Adipocyte (in vitro differentiated cells): ENCODE data around the gene B4GALNT3.

Experiments used
- DNase-seq: peaks from one replicate; pipeline ENCODE4 v3.0.0-alpha.2; 2015; ENCODE audit warnings: low read depth
- H3K27me3 ChIP-seq: replicated peaks from 2 replicates; pipeline ENCODE4 v1.7.0; 2013; ENCODE audit warnings: mild to moderate bottlenecking, low read length, moderate library complexity; ENCODE audit not compliant: control insufficient read depth, insufficient read depth
- H3K36me3 ChIP-seq: 2 replicates; pipeline ENCODE4 v1.7.0; 2013; ENCODE audit warnings: low read length, mild to moderate bottlenecking, moderate library complexity; ENCODE audit not compliant: control insufficient read depth, insufficient read depth, severe bottlenecking
- H3K4me1 ChIP-seq: 2 replicates; pipeline ENCODE4 v1.7.0; 2013; ENCODE audit warnings: mild to moderate bottlenecking, low read length, moderate library complexity; ENCODE audit not compliant: control insufficient read depth, insufficient read depth
- H3K4me3 ChIP-seq: 2 replicates; pipeline ENCODE4 v1.7.0; 2013; ENCODE audit warnings: mild to moderate bottlenecking, low read length, moderate library complexity
- H3K9ac ChIP-seq: 2 replicates; pipeline ENCODE4 v1.7.0; 2013; ENCODE audit warnings: mild to moderate bottlenecking, low read length, moderate library complexity
- H3K9me3 ChIP-seq: 2 replicates; pipeline ENCODE4 v1.7.0; 2013; ENCODE audit warnings: mild to moderate bottlenecking, low read length, moderate library complexity; ENCODE audit not compliant: control insufficient read depth

The B4GALNT3 gene

DNA sequence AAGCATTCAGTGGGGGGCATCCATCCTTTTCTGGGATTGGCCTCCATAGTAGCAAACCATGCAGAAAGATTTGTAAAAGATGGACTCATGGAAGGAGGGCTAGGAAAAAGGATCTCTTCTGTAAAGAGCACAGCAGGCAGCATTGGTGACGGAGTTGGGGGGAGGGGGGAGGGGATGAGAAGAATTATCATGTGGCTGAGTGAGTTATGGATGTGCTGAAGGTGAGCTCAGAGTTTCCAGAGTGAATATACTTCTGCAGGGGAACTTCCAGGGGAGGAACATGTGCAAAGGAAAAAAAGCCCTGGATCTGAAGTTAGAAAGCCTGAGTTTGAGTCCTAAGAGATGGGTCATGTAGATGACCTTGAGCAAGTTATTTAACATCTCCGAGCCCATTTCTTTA is 3.9 kb upstream of the B4GALNT3 start:
- no peak overlapping the region for H3K9ac ChIP-seq
- peaks cover 6% of the 10 kb centered on the region for H3K4me1 ChIP-seq
- H3K9me3 ChIP-seq, result no peaks in the 10 kb centered on the region
- H3K4me3 ChIP-seq, result no peak overlapping the region
- peaks cover 57% of the 10 kb centered on the region for H3K27me3 ChIP-seq
- DNase-seq, result no peak
- H3K36me3 ChIP-seq, result no peaks in the 10 kb centered on the region

DNA sequence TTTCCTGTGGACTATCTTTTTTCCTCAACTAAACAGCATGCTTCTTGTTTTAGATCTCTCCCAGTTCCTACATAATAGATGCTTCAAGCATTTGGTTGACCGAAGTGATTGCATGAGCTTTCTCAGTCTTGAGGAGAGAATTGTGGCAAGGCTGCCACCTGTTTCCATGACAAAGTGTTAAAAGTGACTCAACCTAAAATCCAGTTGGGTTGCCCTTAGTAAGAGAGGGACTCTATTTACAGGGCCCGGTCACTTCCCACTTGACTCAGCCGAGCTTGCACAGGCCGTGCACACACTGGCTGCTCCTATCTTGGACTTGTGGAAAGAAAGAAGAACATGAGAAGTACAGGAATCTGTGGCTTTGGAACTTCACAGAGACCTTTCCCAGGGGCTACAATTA is 2.1 kb upstream of the B4GALNT3 start:
- no peak overlapping the region for H3K4me3 ChIP-seq
- no peak overlapping the region for H3K9ac ChIP-seq
- peaks cover 53% of the 10 kb centered on the region for H3K27me3 ChIP-seq
- no peaks in the 10 kb centered on the region for H3K36me3 ChIP-seq
- peaks cover 6% of the 10 kb centered on the region for H3K4me1 ChIP-seq
- H3K9me3 ChIP-seq, result no peaks in the 10 kb centered on the region
- no peak for DNase-seq

DNA sequence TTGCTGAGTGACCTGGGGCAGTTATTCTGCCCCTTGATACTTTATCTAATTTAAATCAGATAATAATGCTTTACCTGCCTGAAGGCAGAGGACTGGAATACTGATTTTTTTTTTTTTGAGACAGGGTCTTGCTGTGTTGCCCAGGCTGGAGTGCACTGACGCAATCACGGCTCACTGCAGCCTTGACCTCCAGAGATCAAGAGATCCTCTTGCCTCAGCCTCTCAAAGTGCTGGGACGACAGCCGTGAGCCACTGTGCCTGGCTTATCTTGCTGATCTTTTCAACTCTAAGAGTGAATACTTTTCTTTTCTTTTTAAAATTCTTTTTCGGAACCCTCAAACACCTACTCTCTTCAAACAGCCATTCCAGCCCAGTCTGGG is 699 bp upstream of the B4GALNT3 start:
- peak overlapping the region; percentile 57 for H3K4me3 ChIP-seq
- H3K4me1 ChIP-seq, result peaks cover 6% of the 10 kb centered on the region
- peaks cover 66% of the 10 kb centered on the region for H3K27me3 ChIP-seq
- H3K9me3 ChIP-seq, result no peaks in the 10 kb centered on the region
- H3K9ac ChIP-seq, result no peak overlapping the region
- no peaks in the 10 kb centered on the region for H3K36me3 ChIP-seq
- no peak for DNase-seq

DNA sequence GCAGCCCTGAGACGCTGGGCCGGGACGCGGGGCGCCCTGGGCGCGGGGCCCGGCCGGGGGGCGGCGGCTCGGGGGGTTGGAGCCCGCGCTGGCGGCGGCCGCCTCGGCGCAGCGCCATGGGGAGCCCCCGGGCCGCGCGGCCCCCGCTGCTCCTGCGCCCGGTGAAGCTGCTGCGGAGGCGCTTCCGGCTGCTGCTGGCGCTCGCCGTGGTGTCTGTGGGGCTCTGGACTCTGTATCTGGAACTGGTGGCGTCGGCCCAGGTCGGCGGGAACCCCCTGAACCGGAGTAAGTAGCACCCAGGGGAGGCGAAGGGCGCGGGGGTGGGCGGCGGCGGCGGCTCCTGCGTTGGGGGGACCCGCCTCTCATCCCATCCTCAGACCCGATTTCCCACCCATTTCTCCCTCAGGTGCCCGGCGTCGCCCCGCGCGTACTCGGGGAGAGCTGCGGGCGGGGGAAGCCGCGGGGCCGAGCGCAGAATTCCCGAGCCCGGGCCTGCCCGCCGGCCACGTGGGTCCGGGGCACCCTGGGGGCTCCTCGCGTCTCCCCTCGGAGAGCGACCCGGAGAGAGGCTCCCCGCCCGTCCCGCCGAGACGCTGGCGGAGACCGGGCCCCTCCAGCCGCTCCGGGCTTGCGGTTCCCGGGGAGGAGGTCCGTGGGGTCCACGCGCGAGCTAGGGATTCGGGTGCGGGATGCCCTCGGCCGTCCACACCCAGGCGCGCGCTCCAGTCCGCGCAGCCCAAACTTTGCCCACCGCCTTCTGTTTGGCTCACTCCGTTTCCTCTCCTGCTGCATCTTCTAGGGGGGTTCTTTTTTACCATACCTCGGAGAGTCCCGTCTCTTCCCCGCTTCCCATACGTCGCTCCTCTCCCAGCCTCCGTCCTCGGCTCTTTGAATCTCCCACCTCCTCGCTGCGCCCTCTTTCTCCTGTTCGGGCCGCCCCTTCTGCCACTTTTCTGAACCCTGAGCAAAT is 807 bp downstream of the B4GALNT3 start:
- Histone ChIP-seq H3K4me1 (peaks cover 6% of the 10 kb centered on the region), H3K36me3 (no peaks in the 10 kb centered on the region), H3K9ac (no peak overlapping the region), H3K4me3 (no peak overlapping the region), H3K9me3 (no peaks in the 10 kb centered on the region), H3K27me3 (peaks cover 63% of the 10 kb centered on the region)
- peak; percentile 47 for DNase-seq

DNA sequence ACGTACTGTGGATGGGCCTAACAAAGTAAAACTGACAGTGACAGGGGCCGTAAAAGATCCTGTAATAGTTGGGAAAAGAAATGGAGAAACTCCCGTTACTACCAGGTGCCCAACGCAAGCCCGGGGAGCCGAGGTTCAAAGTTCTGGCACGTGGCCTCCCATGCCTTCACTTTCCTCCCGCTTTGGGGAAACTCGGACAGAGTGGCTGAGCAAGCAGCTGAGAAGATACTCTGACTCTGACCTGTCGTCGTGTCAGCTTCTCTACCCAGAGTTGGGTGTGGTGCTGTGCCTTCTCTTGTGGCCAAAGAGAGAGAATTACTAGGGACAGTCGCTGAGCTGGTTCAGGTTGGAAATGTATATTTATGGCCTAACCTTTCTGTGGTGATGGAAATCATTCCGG is 1.7 kb downstream of the B4GALNT3 start:
- DNase-seq, result no peak
- H3K9me3 ChIP-seq, result no peaks in the 10 kb centered on the region
- H3K36me3 ChIP-seq, result no peaks in the 10 kb centered on the region
- H3K27me3 ChIP-seq, result peaks cover 55% of the 10 kb centered on the region
- H3K4me1 ChIP-seq, result peaks cover 6% of the 10 kb centered on the region
- no peak overlapping the region for H3K4me3 ChIP-seq
- H3K9ac ChIP-seq, result no peak overlapping the region

DNA sequence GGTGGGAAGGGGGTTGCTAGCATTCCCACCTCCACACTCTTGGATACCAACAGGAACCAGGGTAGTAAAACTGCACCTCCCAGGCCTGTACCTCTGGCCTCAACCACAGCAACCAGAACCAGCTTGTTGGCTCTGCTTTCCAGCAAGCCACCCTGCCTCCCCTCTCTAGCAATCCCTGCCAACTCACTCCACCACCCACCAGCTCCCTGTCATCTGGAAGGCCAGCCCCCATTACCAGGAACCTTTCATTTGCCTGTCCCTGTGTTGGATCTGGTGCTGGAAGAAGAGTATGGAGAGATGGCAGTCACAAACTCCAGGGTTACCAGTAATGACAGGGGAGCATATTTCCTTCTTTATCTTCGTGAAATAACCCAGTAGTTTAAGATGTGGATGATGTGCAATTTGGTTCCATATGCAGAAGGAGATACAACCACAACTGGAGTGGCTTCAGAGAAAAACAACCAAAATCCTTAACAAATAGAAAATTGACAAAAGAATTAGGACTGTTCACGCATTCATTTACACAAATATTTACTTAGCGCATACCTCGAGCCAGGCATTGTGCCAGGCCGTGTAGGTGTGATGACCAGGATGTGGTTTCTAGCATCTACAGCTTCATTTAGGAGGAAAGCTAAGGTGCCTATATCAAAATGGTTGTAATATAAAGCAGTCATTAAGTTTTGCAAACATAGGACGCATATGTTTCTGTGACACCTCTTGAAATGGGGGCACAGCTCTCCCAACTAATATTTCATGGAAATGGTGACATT is 3.4 kb downstream of the B4GALNT3 start:
- H3K9ac ChIP-seq, result no peak overlapping the region
- no peak overlapping the region for H3K4me3 ChIP-seq
- H3K27me3 ChIP-seq, result peaks cover 39% of the 10 kb centered on the region
- H3K36me3 ChIP-seq, result no peaks in the 10 kb centered on the region
- no peaks in the 10 kb centered on the region for H3K9me3 ChIP-seq
- DNase-seq, result no peak
- H3K4me1 ChIP-seq, result peaks cover 6% of the 10 kb centered on the region

DNA sequence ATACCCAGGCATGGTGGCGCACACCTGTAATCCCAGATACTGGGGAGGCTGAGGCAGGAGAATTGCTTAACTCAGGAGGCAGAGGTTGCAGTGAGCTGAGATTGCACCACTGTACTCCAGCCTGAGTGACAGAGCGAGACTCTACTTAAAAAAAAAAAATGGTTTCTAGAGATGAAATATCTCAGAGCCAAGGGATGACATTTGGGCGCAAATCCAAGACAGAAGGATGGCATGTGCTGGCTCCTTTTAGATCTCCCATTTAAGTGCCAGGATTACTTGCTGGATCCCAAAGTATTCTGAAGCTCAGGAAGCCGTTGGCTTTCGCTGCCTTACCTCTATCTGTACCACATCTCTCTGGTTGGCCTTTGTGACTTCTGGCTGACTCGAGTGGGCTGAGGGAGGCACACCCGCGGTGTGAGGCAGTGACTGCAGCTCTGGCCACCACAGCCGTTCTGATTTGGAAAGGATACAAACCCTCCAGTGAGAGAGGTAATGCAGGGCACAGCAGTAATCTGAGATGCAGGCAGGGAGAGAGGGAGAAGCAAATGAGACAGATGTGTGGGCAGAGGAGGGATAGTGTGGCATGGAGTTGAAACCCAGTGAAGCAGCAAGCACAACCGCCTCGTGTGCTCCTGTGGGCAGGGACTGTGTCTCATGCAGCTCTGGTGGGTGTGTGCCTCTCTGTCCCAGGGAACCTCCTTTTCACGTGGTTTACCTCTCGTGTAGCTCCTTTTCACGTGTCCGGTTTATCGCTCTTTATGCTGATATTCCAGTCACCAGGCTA is 4.9 kb downstream of the B4GALNT3 start:
- no peak overlapping the region for H3K4me3 ChIP-seq
- peak; percentile 24 for DNase-seq
- H3K9me3 ChIP-seq, result no peaks in the 10 kb centered on the region
- H3K27me3 ChIP-seq, result peaks cover 36% of the 10 kb centered on the region
- H3K36me3 ChIP-seq, result no peaks in the 10 kb centered on the region
- no peak overlapping the region for H3K9ac ChIP-seq
- peaks cover under 1% of the 10 kb centered on the region for H3K4me1 ChIP-seq

DNA sequence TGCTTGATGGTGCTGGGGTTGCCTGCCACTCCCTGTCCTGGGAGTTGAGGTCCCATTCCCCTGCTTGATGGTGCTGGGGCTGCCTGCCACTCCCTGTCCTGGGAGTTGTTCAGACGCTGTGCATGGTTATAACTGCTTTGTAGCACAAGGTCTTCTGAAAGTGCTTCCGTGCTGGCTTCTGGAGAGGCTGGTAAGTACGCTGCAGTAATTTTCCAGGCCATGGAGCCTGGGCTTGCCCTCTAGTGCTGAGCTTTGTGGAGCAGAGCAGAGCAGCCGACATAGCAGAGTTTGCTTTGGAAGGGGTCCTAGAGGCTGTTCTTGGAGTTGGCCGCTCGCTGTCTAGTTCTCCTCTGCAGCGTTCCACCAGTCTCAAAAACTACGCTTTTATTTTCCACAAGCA is 6.3 kb downstream of the B4GALNT3 start:
- no peak overlapping the region for H3K4me3 ChIP-seq
- no peaks in the 10 kb centered on the region for H3K4me1 ChIP-seq
- peaks cover 41% of the 10 kb centered on the region for H3K27me3 ChIP-seq
- H3K9ac ChIP-seq, result no peak overlapping the region
- H3K9me3 ChIP-seq, result no peaks in the 10 kb centered on the region
- no peaks in the 10 kb centered on the region for H3K36me3 ChIP-seq
- DNase-seq, result no peak

DNA sequence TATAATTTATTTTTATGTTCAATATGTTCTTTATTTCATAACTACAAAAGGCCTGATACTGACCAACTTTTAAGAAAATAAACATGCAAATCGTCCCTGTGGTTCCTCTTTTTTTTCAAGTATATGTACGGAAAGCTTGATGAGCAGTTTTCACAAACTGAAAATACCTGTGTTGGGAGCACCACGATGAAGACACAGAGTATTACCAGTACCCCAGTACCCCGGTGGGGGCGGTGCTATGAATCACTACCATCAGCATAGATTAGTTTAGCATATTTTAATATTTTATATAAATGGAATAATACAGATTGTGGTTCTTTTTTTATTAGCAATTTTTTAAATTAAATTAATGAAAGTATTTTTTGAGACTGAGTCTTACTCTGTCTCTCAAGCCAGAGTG is 7.0 kb downstream of the B4GALNT3 start:
- Histone ChIP-seq H3K4me3 (no peak overlapping the region), H3K9ac (no peak overlapping the region), H3K27me3 (peaks cover 39% of the 10 kb centered on the region), H3K36me3 (no peaks in the 10 kb centered on the region), H3K4me1 (no peaks in the 10 kb centered on the region), H3K9me3 (no peaks in the 10 kb centered on the region)
- DNase-seq, result no peak

DNA sequence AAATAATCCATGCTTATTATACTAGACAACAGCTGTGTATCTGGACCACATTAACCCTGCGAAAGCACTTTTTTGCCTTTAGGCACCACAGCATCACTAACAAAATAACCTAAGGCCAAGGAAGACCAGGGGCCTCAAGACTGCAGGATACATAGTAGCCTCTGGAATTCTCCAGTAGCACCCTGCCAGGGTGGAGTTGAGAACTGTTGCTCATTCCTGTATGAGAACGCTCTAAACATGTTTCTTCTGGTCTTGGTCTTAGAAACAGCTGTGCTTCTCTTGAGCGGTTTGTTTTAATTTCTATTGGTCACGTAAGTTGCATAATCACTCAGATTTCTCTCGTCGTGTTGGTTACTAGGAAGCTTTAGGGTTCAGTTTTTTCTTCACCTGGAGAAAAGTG is 7.9 kb downstream of the B4GALNT3 start:
- H3K36me3 ChIP-seq, result no peaks in the 10 kb centered on the region
- DNase-seq, result no peak
- H3K9me3 ChIP-seq, result no peaks in the 10 kb centered on the region
- H3K9ac ChIP-seq, result no peak overlapping the region
- peaks cover 37% of the 10 kb centered on the region for H3K27me3 ChIP-seq
- no peak overlapping the region for H3K4me3 ChIP-seq
- no peaks in the 10 kb centered on the region for H3K4me1 ChIP-seq
